IPS DF 6.9 (cell line): Measurements from ENCODE around the gene THSD4.

Source experiments
- DNase-seq: peaks from one replicate; pipeline ENCODE4 v3.0.0-alpha.2; 2013; ENCODE audit warnings: low read depth, low spot score
- H3K27ac ChIP-seq: one replicate; pipeline ENCODE4 v1.5.1; 2013; ENCODE audit warnings: low read length, control low read depth
- H3K27me3 ChIP-seq: 2 replicates; pipeline ENCODE4 v1.6.1; 2013; ENCODE audit warnings: mild to moderate bottlenecking, low read length; ENCODE audit not compliant: control insufficient read depth, insufficient read depth
- H3K36me3 ChIP-seq: 2 replicates; pipeline ENCODE4 v1.6.1; 2013; ENCODE audit warnings: low read length; ENCODE audit not compliant: control insufficient read depth, insufficient read depth
- H3K4me1 ChIP-seq: 2 replicates; pipeline ENCODE4 v1.6.1; 2013; ENCODE audit warnings: low read length; ENCODE audit not compliant: control insufficient read depth, insufficient read depth
- H3K4me3 ChIP-seq: 2 replicates; pipeline ENCODE4 v1.5.1; 2013; ENCODE audit warnings: mild to moderate bottlenecking, low read length
- H3K9me3 ChIP-seq: 2 replicates; pipeline ENCODE4 v1.6.1; 2013; ENCODE audit warnings: low read length, inconsistent platforms; ENCODE audit not compliant: control insufficient read depth, insufficient read depth
- whole genome bisulfite sequencing: extraction: QIAGEN DNeasy Blood & Tissue Kit; methylation state at CpG from one replicate; pipeline ENCODE4 v1.1.7; 2013; ENCODE audit warnings: mixed read lengths, missing lambda C conversion rate; ENCODE audit not compliant: insufficient read length, insufficient coverage; 5-methylcytosine and 5-hydroxymethylcytosine counted together

Gene THSD4

DNA sequence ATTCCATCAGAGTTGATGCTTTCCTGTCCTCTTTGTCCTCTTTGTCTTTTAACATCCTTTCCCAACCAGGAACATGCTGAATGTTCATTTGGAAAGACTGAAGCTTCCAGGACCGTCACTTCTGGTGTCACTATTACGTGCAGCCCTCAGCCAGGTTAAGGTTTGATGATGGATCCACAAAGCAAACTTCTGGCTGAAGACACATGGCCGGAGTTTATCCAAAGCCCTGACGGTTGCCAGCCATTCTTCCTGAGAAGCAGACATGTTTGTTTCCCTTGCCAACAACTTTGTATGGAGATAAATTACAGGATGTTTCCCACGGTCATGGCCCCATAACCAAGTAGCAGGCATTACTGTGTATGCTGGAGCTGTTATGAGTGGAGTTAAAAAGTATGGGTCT lies 236.9 kb downstream of the THSD4 start:
- 0 out of 2 replicates have a peak, but pooled peaks cover 1% of the 10 kb centered on the region for H3K4me1 ChIP-seq
- no peak overlapping the region for H3K27ac ChIP-seq
- WGBS: no CpG with 5 or more reads among the region's 5 CpGs
- no peaks in the 10 kb centered on the region for H3K27me3 ChIP-seq
- no peaks in the 10 kb centered on the region for H3K36me3 ChIP-seq
- no peaks in the 10 kb centered on the region for H3K9me3 ChIP-seq
- DNase-seq: no peak
- no peak overlapping the region for H3K4me3 ChIP-seq

DNA sequence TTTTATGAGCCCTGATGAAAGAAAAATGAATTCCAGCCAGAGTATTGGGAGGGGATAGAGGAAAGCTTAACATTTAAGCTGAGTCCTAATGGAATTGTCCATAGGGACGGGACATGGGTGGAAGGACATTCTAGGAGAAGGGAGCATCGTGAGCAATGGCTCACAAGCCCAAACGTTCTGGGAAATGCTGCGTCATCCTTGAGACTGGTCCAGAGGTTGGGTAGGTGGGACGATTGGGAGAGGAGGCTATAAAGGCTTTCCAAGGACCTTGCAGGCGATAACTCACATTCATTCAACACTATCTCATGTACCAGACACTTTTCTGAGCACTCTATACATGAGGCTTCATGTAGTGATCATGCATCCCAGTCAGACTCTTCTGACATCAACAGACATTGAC lies 237.5 kb downstream of the THSD4 start:
- Histone ChIP-seq H3K27ac (no peak overlapping the region), H3K9me3 (no peaks in the 10 kb centered on the region), H3K4me3 (no peak overlapping the region), H3K27me3 (no peaks in the 10 kb centered on the region), H3K4me1 (0 out of 2 replicates have a peak, but pooled peaks cover 1% of the 10 kb centered on the region), H3K36me3 (no peaks in the 10 kb centered on the region)
- no peak for DNase-seq
- WGBS: no CpG with 5 or more reads among the region's 6 CpGs

DNA sequence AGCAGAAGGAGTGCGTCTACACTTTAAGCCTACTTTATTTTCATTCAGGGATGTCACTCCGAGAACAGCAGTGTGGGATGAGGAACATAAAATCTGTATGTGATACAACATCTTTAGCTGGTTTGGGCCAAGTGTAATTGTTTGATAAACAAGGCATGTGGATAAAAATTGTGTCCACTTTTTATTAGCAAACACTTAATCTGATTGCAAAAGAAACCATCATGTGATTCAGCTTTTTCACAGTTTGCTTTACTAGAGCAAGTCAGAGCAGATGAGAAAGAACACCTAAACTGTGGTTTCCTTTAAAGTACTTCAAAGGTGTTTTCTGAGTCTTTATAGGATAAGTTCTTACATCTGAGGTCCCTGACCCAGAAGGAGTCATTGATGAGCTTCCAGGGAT lies 237.9 kb downstream of the THSD4 start:
- DNase-seq: no peak
- H3K27me3 ChIP-seq: no peaks in the 10 kb centered on the region
- 0 out of 2 replicates have a peak, but pooled peaks cover 1% of the 10 kb centered on the region for H3K4me1 ChIP-seq
- no CpG with 5 or more reads among the region's 2 CpGs for WGBS
- H3K27ac ChIP-seq: no peak overlapping the region
- no peaks in the 10 kb centered on the region for H3K9me3 ChIP-seq
- H3K4me3 ChIP-seq: no peak overlapping the region
- no peaks in the 10 kb centered on the region for H3K36me3 ChIP-seq

DNA sequence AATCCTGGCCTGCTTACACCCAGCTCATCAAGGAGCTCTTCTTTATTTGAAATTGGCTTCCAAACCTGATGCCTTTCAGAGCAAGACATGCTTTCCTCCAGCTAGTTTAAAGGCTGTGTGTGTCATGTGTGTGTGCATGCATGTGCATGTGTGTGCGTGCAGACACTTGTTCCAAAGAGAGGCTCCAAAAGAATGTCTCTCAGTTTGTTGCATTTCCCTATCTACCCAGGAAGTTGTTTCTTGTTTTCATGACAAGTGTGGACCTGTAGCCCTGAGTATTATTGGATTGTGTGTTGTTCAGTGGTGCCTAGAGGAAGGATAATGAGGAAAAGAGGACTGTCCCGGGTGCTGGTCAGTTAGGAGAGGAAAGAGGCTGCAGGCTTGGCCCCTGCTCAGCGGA lies 240.0 kb downstream of the THSD4 start:
- DNase-seq: no peak
- H3K9me3 ChIP-seq: no peaks in the 10 kb centered on the region
- no peaks in the 10 kb centered on the region for H3K27me3 ChIP-seq
- no peaks in the 10 kb centered on the region for H3K4me1 ChIP-seq
- H3K27ac ChIP-seq: no peak overlapping the region
- no CpG with 5 or more reads among the region's 3 CpGs for WGBS
- no peaks in the 10 kb centered on the region for H3K36me3 ChIP-seq
- H3K4me3 ChIP-seq: no peak overlapping the region

DNA sequence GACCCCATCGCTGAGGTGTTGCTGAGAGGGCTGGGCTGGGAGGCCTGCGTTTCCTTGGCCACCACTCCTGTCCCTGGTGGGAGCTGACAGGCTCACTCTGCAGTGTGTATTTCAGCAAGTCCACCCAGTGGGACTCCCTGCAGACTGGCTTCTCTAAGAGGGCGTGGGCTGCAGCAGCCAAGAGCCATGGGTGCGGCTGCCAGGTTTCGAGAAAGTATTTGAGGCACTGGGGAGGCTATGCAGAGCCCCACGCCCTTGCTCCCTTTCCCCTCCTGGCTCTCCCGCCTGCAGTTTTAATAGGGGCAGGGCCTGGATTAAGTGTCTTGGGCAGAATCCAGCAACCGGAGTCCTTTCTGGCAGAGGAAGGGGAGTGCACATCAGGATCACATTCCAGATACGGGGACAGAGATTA lies 242.1 kb downstream of the THSD4 start:
- Histone ChIP-seq H3K36me3 (no peaks in the 10 kb centered on the region), H3K9me3 (no peaks in the 10 kb centered on the region), H3K27ac (no peak overlapping the region), H3K4me3 (no peak overlapping the region), H3K27me3 (no peaks in the 10 kb centered on the region), H3K4me1 (no peaks in the 10 kb centered on the region)
- no peak for DNase-seq
- no CpG with 5 or more reads among the region's 9 CpGs for WGBS

DNA sequence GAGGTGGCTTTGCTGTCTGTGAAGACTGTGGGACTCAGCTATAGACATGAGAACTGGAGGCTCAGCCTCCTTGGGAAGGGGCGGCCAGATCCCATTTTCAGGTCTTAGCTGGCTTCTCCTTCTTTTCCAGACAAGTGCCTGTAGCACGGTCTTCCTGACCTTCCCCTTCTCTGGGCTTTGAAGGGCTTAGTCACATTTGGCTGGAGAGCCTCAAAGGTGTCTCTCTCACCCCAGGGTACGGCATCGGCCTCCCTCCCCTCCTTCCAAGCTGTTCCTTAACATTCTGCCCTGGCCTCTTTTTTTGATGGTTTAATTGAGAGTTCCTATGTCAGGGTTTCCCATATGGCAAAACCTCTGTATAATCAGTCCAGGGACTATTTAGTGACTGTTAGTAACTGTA lies 242.7 kb downstream of the THSD4 start:
- no peaks in the 10 kb centered on the region for H3K27me3 ChIP-seq
- no peak overlapping the region for H3K27ac ChIP-seq
- no peaks in the 10 kb centered on the region for H3K36me3 ChIP-seq
- no CpG with 5 or more reads among the region's 4 CpGs for WGBS
- H3K9me3 ChIP-seq: no peaks in the 10 kb centered on the region
- DNase-seq: no peak
- H3K4me3 ChIP-seq: no peak overlapping the region
- no peaks in the 10 kb centered on the region for H3K4me1 ChIP-seq

DNA sequence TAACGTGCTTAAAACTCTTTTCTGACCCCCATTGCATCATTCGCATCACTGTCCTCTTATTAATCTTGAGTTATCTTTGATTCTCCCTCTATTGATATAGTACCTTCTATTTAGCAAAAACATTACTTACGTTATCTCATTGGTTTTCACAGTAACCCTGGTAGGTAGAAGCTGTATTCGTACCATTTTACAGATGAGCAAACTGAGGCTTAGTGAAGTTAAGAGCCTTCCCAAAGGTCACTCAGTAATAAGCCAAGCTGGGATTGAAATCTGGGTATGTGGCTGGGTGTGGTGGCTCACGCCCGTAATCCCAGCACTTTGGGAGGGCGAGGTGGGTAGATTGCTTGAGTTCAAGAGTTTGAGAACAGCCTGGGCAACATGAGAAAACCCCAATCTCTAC lies 244.0 kb downstream of the THSD4 start:
- H3K27ac ChIP-seq: no peak overlapping the region
- H3K9me3 ChIP-seq: no peaks in the 10 kb centered on the region
- H3K36me3 ChIP-seq: no peaks in the 10 kb centered on the region
- peaks cover 4% of the 10 kb centered on the region; the same call in 1 of the 2 replicates for H3K4me1 ChIP-seq
- H3K4me3 ChIP-seq: no peak overlapping the region
- no CpG with 5 or more reads among the region's 7 CpGs for WGBS
- DNase-seq: no peak
- no peaks in the 10 kb centered on the region for H3K27me3 ChIP-seq

DNA sequence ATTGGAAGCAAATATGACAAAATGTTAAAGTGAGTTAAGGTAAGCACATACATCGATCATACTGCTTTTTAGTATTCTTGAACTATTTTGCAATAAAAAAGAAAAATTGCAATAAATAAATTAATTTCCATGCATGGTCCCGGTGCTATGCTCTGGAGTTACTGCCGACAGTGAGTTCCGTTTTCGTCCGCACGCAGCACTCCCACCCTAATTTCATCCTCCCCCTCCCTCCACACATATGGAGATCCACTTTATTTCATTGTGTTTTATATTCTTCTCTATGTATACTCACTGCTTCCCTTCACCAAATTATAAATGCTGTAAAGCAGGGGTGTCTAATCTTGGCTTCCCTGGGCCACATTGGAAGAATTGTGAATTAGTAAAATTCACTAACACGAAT lies 247.3 kb downstream of the THSD4 start:
- no CpG with 5 or more reads among the region's 8 CpGs for WGBS
- Histone ChIP-seq H3K27ac (no peak overlapping the region), H3K36me3 (no peaks in the 10 kb centered on the region), H3K4me1 (peaks cover 5% of the 10 kb centered on the region; the same call in 1 of the 2 replicates), H3K4me3 (no peak overlapping the region), H3K27me3 (no peaks in the 10 kb centered on the region), H3K9me3 (no peaks in the 10 kb centered on the region)
- DNase-seq: no peak

DNA sequence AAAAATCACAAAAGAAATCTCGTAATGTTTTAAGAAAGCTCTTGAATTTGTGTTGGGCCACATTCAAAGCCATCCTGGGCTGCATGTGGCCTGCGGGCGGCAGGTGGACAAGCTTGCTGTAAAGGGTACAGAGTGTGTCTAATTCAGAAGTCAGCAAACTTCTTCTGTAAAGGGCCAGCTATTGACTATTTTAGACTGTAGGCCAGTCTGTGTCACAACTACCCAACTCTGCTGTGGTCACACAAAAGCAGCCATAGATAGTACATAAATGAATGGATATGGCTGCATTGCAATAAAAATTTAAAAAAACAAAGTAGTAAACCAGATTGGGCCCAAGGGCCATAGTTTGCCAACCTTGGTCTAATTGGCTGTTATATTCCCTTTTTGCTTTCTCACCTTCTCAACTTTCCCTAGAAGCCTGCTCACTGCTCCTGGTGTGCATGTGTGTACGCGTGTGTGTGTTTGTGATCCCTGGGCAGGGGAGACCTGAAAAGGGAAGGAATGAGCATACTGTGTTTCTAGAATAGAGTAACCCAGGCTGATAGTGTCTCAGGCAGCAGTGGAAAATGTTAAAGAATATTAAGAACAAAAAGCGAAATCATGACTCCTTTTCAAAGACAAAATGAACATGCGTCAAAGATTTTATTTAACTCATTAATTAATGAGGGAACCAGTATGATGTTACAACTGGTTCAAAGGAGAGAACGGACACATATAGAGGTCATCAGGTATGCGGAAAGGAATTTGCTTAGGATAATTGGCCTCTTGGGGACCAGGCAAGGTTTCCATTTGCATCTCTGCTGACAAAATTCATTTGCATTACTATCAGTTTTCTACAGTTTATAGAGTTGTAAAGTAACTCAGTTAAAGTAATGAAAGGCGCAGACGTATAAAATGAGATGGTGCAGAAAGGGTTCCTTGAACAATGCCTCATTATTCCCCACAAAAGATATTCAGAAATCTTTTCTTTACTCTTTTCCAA lies 248.0 kb downstream of the THSD4 start:
- H3K9me3 ChIP-seq: no peaks in the 10 kb centered on the region
- H3K36me3 ChIP-seq: no peaks in the 10 kb centered on the region
- no peaks in the 10 kb centered on the region for H3K27me3 ChIP-seq
- H3K27ac ChIP-seq: peak overlapping the region; percentile 55
- H3K4me3 ChIP-seq: no peak overlapping the region
- H3K4me1 ChIP-seq: peaks cover 5% of the 10 kb centered on the region; the same call in 1 of the 2 replicates
- no CpG with 5 or more reads among the region's 11 CpGs for WGBS
- DNase-seq: no peak

DNA sequence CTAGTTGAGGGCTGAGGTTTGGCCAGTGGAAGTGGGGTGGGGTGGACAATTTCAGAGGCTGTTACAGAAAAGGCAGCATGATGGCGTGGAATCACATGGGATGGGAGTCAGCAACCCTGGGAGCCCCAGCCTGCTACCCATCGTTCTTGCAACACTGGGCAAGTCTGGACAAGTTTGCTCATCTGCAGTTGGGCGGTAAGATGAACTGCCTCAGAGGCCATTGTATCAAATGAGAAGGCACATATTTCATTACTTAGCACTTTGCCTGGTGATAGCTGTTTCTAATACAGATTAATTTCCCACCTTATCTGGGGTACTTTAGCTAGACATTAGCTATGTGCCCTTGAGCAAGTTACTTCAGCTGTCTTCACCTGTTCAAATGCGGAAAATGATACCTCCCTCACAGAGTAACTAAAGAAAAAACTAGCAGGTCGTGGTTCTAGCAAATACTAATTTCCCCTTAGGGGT lies 248.9 kb downstream of the THSD4 start:
- no peak overlapping the region for H3K4me3 ChIP-seq
- WGBS: no CpG with 5 or more reads among the region's 5 CpGs
- no peaks in the 10 kb centered on the region for H3K9me3 ChIP-seq
- no peak for DNase-seq
- H3K27ac ChIP-seq: peak overlapping the region; percentile 55
- no peaks in the 10 kb centered on the region for H3K27me3 ChIP-seq
- H3K4me1 ChIP-seq: peaks cover 5% of the 10 kb centered on the region; the same call in 1 of the 2 replicates
- H3K36me3 ChIP-seq: no peaks in the 10 kb centered on the region
